ENCODE data around the gene CBLL1. TPM values are rescaled to one million over a fixed set of nuclear protein-coding genes. Genes with fewer than 3 reads are reported as not detected.
A peak's percentile ranks its signal among the peaks of the same experiment; 100 is the strongest.

CBLL1 gene
- total RNA-seq, 1 donor, result 100 TPM

DNA sequence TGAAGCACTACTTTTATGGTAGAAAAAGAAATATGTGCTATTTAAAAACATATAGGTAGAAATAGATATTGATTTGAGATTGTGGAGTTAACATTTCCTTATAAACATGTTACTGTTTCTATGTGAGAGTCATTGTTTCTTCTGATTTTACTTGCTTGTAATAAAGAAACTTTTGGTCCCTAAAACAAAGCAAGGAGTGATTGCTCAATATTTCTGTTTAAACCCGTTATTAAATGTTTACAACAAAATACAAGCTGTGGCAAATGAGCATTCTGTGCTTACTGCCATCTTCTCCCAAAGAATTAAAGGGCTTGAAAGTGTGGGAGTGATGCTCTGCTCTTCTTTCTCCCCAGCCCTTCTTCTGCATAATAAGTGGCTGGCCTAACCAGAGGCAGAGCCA, 22.7 kb upstream of the CBLL1 start:
- no peak overlapping the region for H3K4me3 ChIP-seq (ENCODE audit: low read length)
- no peaks in the 10 kb centered on the region for H3K27me3 ChIP-seq (ENCODE audit: insufficient read depth, low read length)
- no peaks in the 10 kb centered on the region for H3K9me3 ChIP-seq (ENCODE audit: low read depth, low read length)
- H3K4me1 ChIP-seq (ENCODE audit: insufficient read depth, low read length), result no peaks in the 10 kb centered on the region

DNA sequence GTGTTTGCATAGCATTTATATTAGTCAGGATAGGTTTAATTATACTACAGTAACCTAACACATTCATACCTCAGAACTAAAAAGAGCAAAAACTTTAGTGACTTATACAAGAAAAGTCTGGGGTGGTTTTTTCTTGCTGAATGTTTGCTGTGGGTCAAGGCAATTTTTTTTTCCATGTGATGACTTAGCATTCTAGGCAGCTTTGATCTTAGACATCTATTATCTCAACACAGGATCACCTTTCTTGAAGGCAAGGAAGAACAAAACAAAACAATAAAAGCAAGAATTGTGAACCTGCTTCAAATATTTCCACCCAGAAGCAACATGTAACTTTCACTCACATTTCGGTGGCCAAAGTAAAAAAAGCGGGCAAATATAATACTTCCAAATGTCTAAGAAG, 20.7 kb upstream of the CBLL1 start:
- Histone ChIP-seq H3K4me1 (ENCODE audit: insufficient read depth, low read length) (no peaks in the 10 kb centered on the region), H3K4me3 (ENCODE audit: low read length) (no peak overlapping the region), H3K9me3 (ENCODE audit: low read depth, low read length) (no peaks in the 10 kb centered on the region), H3K27me3 (ENCODE audit: insufficient read depth, low read length) (no peaks in the 10 kb centered on the region)

DNA sequence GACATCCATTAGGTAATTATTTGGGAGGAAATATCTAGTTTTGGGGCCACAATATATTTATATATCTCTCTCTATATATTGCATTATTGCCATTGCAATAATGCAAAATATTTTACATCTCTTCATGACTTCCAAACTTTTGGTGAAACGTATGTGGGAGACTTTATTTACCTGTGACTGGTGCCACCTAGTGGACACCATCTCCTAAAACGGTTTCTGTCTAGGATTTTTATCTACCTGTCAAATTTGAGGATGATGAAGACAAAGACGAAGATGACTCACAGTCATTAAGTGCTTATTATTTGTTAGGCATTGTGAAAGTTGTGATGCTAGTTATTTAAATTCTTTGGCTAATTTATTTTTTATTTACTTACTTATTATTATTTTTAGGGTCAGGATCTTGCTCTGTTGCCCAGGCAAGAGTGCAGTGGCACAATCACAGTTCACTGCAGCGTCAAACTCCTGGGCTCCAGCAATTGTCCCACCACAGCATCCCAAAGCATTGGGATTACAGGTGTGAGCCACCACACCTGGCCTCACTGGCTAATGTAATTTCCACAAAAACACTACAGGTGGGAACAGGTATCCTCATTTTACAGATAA, 18.7 kb upstream of the CBLL1 start:
- no peaks in the 10 kb centered on the region for H3K9me3 ChIP-seq (ENCODE audit: low read depth, low read length)
- H3K4me3 ChIP-seq (ENCODE audit: low read length), result no peak overlapping the region
- H3K4me1 ChIP-seq (ENCODE audit: insufficient read depth, low read length), result no peaks in the 10 kb centered on the region
- peaks cover 3% of the 10 kb centered on the region for H3K27me3 ChIP-seq (ENCODE audit: insufficient read depth, low read length)

DNA sequence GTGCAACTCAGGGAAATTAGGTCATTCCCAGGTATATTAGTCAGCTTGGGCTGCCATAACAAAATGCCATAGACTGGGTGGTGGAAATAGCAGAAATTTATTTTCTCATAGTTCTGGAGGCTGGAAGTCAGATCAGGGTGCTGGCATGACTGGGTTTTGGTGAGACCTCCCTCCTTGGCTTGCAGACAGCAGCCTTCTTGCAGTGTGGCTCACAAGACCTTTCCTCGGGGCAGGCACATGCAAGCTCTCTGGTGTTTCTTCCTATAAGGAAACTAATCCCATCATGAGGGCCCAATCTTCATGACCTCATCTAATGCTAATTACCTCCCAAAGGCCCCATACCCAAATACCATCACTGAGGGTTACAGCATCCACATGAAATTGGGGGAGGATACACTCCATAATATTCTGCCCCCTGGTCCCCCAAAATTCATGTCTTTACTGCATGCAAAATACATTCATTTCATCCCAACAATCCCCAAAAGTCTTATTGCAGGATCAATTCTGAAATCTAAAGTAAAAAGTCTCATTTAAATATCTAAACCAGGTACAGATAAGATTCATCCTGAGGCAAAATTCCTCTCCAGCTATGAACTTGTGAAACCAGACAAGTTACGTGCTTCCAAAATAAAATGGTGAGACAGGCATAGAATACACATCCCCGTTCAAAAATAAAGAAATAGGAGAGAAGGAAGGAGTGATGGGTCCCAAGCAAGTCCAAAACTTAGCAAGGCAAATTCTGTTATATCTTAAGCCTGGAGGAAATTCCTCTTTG, 17.4 kb upstream of the CBLL1 start:
- Histone ChIP-seq H3K9me3 (ENCODE audit: low read depth, low read length) (no peaks in the 10 kb centered on the region), H3K4me3 (ENCODE audit: low read length) (no peak overlapping the region), H3K4me1 (ENCODE audit: insufficient read depth, low read length) (no peaks in the 10 kb centered on the region), H3K27me3 (ENCODE audit: insufficient read depth, low read length) (peaks cover 3% of the 10 kb centered on the region)

DNA sequence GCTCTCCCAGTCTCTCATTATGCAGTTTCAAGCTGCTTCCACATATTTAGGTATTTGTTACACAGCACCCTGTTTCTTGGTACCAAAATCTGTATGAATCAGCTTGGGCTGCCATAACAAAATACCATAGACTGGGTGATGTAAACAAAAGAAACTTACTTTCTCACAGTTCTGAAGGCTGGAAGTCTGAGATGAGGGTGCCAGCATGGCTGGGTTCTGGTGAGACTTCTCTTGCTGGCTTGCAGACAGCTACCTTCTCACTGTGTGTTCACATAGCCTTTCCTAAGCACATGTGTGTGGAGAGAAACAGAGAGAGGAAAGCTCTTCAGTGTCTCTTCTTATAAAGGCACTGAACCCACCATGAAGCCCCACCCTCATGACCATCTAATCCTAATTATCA, 15.7 kb upstream of the CBLL1 start:
- peaks cover 3% of the 10 kb centered on the region for H3K27me3 ChIP-seq (ENCODE audit: insufficient read depth, low read length)
- no peaks in the 10 kb centered on the region for H3K9me3 ChIP-seq (ENCODE audit: low read depth, low read length)
- H3K4me3 ChIP-seq (ENCODE audit: low read length), result no peak overlapping the region
- no peaks in the 10 kb centered on the region for H3K4me1 ChIP-seq (ENCODE audit: insufficient read depth, low read length)

DNA sequence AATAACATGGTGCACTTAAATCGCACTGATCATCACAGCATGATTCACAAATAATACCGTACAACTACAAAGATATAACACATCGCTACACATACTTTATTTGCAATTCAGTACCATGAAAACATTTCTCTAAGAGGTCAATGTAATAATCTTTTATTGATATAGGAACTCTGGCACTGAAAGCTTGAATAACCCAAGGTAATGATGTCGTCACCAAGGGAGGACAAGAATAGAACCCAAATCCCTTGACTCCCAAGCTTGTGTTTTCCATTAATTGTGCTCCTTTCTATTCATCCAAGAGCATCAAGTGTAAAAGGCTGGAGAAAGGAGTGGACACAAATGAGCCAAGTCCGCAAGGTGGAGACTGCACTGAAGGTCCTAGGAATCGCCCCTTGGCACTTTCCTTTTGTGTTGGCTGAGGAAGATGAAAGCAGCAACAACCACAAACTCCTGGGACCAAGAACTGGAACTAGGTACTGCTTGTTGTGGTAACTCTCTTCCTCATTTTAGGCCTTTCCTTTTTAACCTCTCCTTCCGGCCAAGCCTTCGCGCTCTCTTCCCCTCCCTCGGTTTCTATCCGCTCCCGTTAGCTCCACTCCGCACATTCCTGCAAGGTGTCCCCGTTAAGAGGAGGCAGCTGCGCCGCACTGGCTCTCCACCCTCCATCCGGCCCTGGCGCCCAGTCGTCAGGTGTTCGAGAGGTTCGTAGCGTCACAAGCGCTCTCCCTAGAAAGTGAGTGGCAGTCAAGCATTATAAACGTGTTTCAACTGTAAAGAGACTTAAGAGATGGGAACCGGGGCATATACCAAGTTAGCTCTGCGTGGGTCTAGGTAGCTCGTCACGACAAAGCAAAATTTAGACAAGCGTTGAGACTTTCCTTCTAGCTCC, 1.0 kb upstream of the CBLL1 start:
- H3K9me3 ChIP-seq (ENCODE audit: low read depth, low read length), result no peaks in the 10 kb centered on the region
- no peaks in the 10 kb centered on the region for H3K27me3 ChIP-seq (ENCODE audit: insufficient read depth, low read length)
- peaks cover 26% of the 10 kb centered on the region for H3K4me1 ChIP-seq (ENCODE audit: insufficient read depth, low read length)
- H3K4me3 ChIP-seq (ENCODE audit: low read length), result peak overlapping the region; percentile 80

DNA sequence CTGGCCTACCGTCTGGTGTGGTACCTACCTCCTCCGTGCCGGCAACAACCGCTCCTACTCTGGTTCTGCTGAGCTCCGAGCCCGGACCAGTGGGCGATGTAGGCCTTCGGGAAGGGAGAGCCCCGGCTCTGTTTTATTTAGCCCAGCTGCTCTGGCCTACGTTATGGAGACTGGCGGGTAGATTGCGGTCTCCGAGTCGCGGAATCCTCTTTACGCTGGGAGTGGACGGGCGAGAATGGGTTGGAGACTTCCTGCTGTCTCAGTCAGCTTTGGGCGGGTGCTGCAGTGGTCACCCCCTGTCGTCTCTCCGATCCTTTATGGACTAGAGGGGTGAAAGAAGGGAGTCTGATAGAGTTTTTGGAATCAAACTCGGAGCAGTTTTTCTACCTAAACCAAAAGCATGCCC, 406 bp downstream of the CBLL1 start:
- H3K27me3 ChIP-seq (ENCODE audit: insufficient read depth, low read length), result no peaks in the 10 kb centered on the region
- peaks cover 26% of the 10 kb centered on the region for H3K4me1 ChIP-seq (ENCODE audit: insufficient read depth, low read length)
- no peaks in the 10 kb centered on the region for H3K9me3 ChIP-seq (ENCODE audit: low read depth, low read length)
- H3K4me3 ChIP-seq (ENCODE audit: low read length), result peak overlapping the region; percentile 80

DNA sequence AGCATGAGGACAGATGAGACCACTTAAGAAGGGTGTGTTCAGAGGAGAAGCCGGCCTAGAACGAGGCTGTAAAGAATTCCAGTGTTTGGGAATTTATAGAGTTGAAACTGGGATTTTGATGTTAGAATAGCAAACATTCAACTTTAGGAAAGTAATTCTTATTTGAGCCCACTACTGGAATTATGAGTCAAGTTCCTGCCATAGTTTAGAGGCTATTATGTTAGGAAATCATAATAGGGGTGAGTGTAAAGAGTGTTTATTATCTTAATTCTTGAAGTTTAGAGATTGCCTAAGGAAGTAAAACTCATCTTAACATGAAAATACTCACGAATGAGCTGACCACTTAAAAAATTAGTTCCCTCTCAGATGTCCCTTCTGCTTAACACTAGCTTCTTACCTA, 2.1 kb downstream of the CBLL1 start:
- Histone ChIP-seq H3K4me1 (ENCODE audit: insufficient read depth, low read length) (peaks cover 26% of the 10 kb centered on the region), H3K27me3 (ENCODE audit: insufficient read depth, low read length) (no peaks in the 10 kb centered on the region)

DNA sequence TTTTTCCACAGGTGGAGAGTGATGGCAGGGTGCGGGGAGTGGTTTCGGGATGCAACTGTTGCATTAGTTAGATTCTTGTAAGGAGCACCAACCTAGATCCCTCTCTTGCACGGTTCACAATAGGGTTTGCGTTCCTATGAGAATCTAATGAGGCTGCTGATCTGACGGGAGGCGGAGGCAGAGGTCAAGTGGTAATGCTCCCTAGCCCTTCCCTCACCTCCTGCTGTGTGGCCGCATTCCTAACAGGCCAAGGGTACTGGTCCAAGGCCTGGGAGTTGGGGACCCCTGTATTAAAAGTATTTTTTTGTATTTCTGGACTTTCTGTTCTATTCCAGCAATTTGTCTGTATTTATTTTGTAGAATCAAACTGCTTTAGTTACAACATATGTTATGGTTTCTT, 7.2 kb downstream of the CBLL1 start:
- H3K4me1 ChIP-seq (ENCODE audit: insufficient read depth, low read length), result no peaks in the 10 kb centered on the region
- no peak overlapping the region for H3K4me3 ChIP-seq (ENCODE audit: low read length)
- no peaks in the 10 kb centered on the region for H3K27me3 ChIP-seq (ENCODE audit: insufficient read depth, low read length)
- no peaks in the 10 kb centered on the region for H3K9me3 ChIP-seq (ENCODE audit: low read depth, low read length)

More for the DNA sequence above, 2.1 kb downstream of the CBLL1 start:
- no peaks in the 10 kb centered on the region for H3K9me3 ChIP-seq (ENCODE audit: low read depth, low read length)
- H3K4me3 ChIP-seq (ENCODE audit: low read length), result no peak overlapping the region

DNA sequence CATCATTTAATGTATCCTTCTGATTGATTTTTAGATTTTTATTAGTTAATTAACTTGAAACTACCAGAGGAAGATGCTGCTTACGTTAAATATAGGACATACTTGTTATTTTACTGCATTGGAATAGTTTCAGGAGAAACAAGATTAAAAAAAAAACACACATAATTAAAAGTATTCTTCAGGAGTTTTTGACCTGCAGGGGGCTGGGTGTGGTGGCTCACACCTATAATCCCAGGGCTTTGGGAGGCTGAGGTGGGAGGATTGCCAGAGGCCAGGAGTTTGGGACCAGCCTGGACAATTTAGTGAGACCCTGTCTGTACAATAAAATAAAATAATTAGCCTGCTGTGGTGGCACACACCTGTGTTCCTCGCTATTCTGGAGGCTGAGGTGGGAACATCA, 10.7 kb downstream of the CBLL1 start:
- Histone ChIP-seq H3K9me3 (ENCODE audit: low read depth, low read length) (no peaks in the 10 kb centered on the region), H3K4me1 (ENCODE audit: insufficient read depth, low read length) (no peaks in the 10 kb centered on the region), H3K4me3 (ENCODE audit: low read length) (no peak overlapping the region)

DNA sequence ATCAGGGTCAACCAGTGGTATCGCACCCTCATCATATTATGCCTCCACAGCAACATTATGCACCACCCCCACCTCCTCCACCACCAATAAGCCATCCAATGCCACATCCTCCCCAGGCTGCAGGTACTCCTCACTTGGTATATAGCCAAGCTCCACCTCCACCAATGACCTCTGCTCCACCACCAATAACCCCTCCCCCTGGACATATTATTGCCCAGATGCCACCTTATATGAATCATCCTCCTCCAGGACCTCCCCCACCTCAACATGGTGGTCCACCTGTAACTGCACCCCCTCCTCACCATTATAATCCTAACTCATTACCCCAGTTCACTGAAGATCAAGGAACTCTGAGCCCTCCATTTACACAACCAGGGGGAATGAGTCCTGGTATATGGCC, 14.7 kb downstream of the CBLL1 start:
- H3K4me3 ChIP-seq (ENCODE audit: low read length), result no peak overlapping the region

More for the DNA sequence above, 10.7 kb downstream of the CBLL1 start:
- no peaks in the 10 kb centered on the region for H3K27me3 ChIP-seq (ENCODE audit: insufficient read depth, low read length)

DNA sequence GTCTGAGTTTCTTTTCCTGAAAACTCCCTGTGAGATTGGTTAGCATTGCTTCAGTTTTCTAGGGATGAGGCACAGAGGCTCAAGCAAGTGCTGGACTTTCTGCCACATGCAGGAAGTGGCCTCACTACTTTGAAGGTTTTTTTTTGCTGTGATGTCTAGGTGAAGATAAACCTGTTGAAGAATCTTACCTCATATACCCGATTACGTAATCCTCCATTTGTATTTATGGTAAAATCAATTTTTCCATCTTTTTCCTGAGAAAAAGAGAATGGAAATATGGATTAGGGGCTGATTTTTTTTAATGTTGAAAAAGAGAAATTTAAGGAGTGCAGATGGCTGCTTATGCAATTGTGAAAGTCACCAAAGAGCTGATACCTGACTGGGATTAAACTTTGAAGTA, 23.4 kb downstream of the CBLL1 start:
- no peaks in the 10 kb centered on the region for H3K27me3 ChIP-seq (ENCODE audit: insufficient read depth, low read length)
- no peaks in the 10 kb centered on the region for H3K9me3 ChIP-seq (ENCODE audit: low read depth, low read length)
- no peaks in the 10 kb centered on the region for H3K4me1 ChIP-seq (ENCODE audit: insufficient read depth, low read length)
- H3K4me3 ChIP-seq (ENCODE audit: low read length), result no peak overlapping the region

More for the DNA sequence above, 14.7 kb downstream of the CBLL1 start:
- H3K4me1 ChIP-seq (ENCODE audit: insufficient read depth, low read length), result no peaks in the 10 kb centered on the region
- no peaks in the 10 kb centered on the region for H3K27me3 ChIP-seq (ENCODE audit: insufficient read depth, low read length)
- no peaks in the 10 kb centered on the region for H3K9me3 ChIP-seq (ENCODE audit: low read depth, low read length)

DNA sequence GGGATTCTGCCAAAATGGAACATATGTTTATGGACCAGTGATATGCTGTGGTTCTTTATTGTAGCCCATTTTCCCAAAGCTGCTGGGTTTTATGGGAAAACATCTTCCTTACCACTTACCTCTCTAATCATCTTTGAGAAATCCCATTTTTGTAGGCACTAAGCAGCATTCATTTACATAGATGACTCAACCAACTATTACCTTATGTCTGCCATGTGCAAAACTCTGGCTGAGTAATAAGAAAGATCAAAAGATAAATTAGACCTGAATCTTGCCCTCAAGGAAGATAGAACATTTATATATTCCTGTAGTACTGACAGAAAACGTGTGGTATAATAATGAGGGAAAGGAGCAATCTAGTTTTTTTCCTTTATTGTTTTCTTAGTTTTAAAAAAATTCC, 24.3 kb downstream of the CBLL1 start:
- no peaks in the 10 kb centered on the region for H3K27me3 ChIP-seq (ENCODE audit: insufficient read depth, low read length)
- H3K9me3 ChIP-seq (ENCODE audit: low read depth, low read length), result no peaks in the 10 kb centered on the region
- H3K4me3 ChIP-seq (ENCODE audit: low read length), result no peak overlapping the region
- no peaks in the 10 kb centered on the region for H3K4me1 ChIP-seq (ENCODE audit: insufficient read depth, low read length)

DNA sequence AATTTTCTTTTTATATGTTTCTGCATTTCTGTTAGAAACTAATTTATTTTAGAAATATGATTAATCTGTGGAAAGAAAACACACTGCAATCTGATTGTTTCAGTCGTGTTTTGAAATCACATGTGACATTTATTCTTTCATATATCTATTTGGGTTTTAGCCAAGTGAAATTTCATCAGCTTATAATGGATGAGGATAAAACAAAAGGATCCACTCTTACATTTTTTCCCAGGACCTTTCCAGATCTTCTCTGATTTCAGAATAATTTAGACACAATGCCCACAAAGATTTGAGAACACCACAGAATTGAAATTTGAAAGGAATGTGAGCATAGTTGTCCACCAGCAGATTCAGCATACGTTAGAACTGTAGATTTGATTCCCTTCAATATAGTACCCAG, 29.1 kb downstream of the CBLL1 start:
- H3K4me3 ChIP-seq (ENCODE audit: low read length), result no peak overlapping the region

DNA sequence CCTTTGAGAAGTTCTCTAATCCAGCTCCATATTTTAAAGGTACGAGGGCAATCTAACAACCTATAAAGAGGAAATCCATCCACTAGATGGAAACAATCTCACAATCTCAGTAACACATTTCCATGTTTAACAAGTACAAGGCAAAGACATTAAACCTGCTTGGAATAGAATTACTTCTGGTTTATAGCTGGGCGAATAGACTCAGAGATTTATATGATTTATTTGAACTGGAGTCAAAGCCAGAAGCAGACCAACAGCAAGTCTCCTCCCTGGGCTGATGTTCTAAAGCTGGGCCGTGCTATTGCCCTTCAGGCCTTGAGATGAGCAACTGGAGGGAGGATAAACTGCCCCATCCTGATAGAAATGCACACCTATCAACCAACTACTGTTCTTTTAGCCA, 33.8 kb downstream of the CBLL1 start:
- Histone ChIP-seq H3K4me3 (ENCODE audit: low read length) (no peak overlapping the region), H3K9me3 (ENCODE audit: low read depth, low read length) (no peaks in the 10 kb centered on the region), H3K4me1 (ENCODE audit: insufficient read depth, low read length) (no peaks in the 10 kb centered on the region), H3K27me3 (ENCODE audit: insufficient read depth, low read length) (no peaks in the 10 kb centered on the region)

More for the DNA sequence above, 29.1 kb downstream of the CBLL1 start:
- Histone ChIP-seq H3K4me1 (ENCODE audit: insufficient read depth, low read length) (no peaks in the 10 kb centered on the region), H3K27me3 (ENCODE audit: insufficient read depth, low read length) (no peaks in the 10 kb centered on the region), H3K9me3 (ENCODE audit: low read depth, low read length) (no peaks in the 10 kb centered on the region)

Measured in mononuclear cell (primary cell).